H1 (cell line): Measurements from ENCODE around the gene CS. TPM values are rescaled to one million over a fixed set of nuclear protein-coding genes. Genes with fewer than 3 reads are reported as not detected.

Experiments
- CHD1 ChIP-seq: IDR thresholded peaks from 2 replicates; pipeline ENCODE4 v1.6.1; 2012; ENCODE audit warnings: low read depth, low read length, improper control_type of control experiment
- CTCF ChIP-seq, 3 experiments: IDR thresholded peaks; 1 replicate in 2 of 3; 2 replicates in 1 of 3; pipeline versions ENCODE4 v1.5.1 to v1.6.1; 2011; ENCODE audit warnings: low read length in 3 of 3, mild to moderate bottlenecking in 3 of 3, inconsistent platforms in 2 of 3, low read depth in 1 of 3, moderate library complexity in 1 of 3; ENCODE audit not compliant: insufficient read depth in 1 of 3; ENCODE audit errors: control extremely low read depth in 1 of 3
- GTF2F1 ChIP-seq: IDR thresholded peaks from 2 replicates; pipeline ENCODE4 v1.6.1; 2012; ENCODE audit warnings: low read depth, low read length, improper control_type of control experiment, borderline replicate concordance
- SAP30 ChIP-seq: fragments of 300-600 bp; sonication (generic); IDR thresholded peaks from 2 replicates; pipeline ENCODE4 v1.7.1; 2012; ENCODE audit warnings: low read length, moderate library complexity, mild to moderate bottlenecking, inconsistent platforms; ENCODE audit not compliant: insufficient read depth, insufficient replicate concordance
- polyA plus RNA-seq, 7 experiments: library from polyadenylated mRNA; depleted of rRNA in 3 of 7; stranded (reverse) in 5 of 7; unstranded in 2 of 7; fragments of >200 nt in 5 of 7; fragments of 200-250 nt in 2 of 7; gene quantifications; 1 replicate in 5 of 7; 2 replicates in 1 of 7; 4 replicates in 1 of 7; pipeline versions ENCODE4 v1.2.1 to v1.2.3, GENCODE V29; 2011 to 2013; ENCODE audit warnings: missing spikeins in 2 of 7, mixed read lengths in 2 of 7
- total RNA-seq: library from RNA; stranded (reverse); fragmentation: NEBNext Ultra II Directional; extraction: Animal tissue kit (Norgen Biotek cat#: 25700); gene quantifications from 2 replicates; pipeline ENCODE4 v1.2.1, GENCODE V29; 2021
- TF ChIP-seq, protein P1 (sequence below): IDR thresholded peaks from 2 replicates; pipeline ENCODE4 v1.6.1; 2011; ENCODE audit warnings: low read depth, mild to moderate bottlenecking, low read length; ENCODE audit not compliant: insufficient read depth

Gene CS
- total and polyA plus RNA-seq, 2 of the 8 experiments (the other 6 are each of a cell fraction or from before 2014, with no cell fraction given): 96.6 to 238 TPM

DNA sequence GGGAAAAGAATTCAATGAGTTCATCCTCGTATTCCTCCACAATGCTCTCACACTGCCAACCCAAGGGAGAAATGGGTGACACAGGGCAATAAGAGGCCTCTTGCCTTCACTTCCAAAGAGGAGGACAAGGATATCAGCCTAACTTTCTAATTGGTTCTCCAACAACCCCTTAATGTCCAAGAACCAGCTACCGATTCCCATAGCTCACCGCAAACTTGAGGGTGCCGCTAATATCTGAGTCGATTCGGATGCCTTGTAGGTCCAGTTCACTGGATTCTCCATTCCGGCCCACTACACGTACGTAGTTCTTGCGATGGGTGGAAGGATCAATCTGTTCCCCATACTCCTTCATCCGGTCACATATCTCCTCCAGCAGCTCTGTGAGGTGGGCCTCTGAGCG lies 10.9 kb upstream of the CS start (continued):
- TF ChIP-seq CTCF (IDR thresholded peaks at IDR 0.05; ENCODE audit: control extremely low read depth in 1 of 3, insufficient read depth in 1 of 3, low read depth in 1 of 3, low read length in 3 of 3) (no peak), CHD1 (no peak), GTF2F1 (no peak), SAP30 (no peak)
- TF ChIP-seq, protein P1, sequence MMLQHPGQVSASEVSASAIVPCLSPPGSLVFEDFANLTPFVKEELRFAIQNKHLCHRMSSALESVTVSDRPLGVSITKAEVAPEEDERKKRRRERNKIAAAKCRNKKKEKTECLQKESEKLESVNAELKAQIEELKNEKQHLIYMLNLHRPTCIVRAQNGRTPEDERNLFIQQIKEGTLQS: no peak
- TF ChIP-seq, all 59 proteins: peak for 0
